Effector memory CD8-positive, alpha-beta T cell (primary cell): ENCODE measurements around the gene STARD3.
A peak's percentile ranks its signal among the peaks of the same experiment; 100 is the strongest.

Source experiments
- ATAC-seq: fragments of 150-1000 bp; cut with Tn5 transposase; replicated peaks from 2 replicates; pipeline ENCODE4 v1.10.0; 2021; ENCODE audit warnings: mild to moderate bottlenecking, moderate library complexity
- DNase-seq, 3 experiments: peaks; one replicate each; pipeline ENCODE4 v3.0.0; 2021
- H3K27ac Mint-ChIP-seq, 2 donors: one replicate each; pipeline ENCODE4 v1.8.0; 2022; ENCODE audit warnings: mild to moderate bottlenecking in 2 of 2, mixed read lengths in 2 of 2, moderate library complexity in 2 of 2
- H3K27me3 Mint-ChIP-seq, 2 donors: one replicate each; pipeline ENCODE4 v1.8.0; 2022; ENCODE audit warnings: mixed read lengths in 2 of 2
- H3K36me3 Mint-ChIP-seq: one replicate; pipeline ENCODE4 v1.8.0; 2022; ENCODE audit warnings: mild to moderate bottlenecking, moderate library complexity, mixed read lengths; ENCODE audit not compliant: insufficient read depth
- H3K4me1 Mint-ChIP-seq, 2 donors: one replicate each; pipeline ENCODE4 v1.8.0; 2022; ENCODE audit warnings: low read depth in 2 of 2, mixed read lengths in 2 of 2
- H3K4me3 Mint-ChIP-seq, 2 donors: one replicate each; pipeline ENCODE4 v1.8.0; 2022; ENCODE audit warnings: mild to moderate bottlenecking in 2 of 2, mixed read lengths in 2 of 2, moderate library complexity in 2 of 2
- H3K9me3 Mint-ChIP-seq, 2 donors: one replicate each; pipeline ENCODE4 v1.8.0; 2022; ENCODE audit warnings: mixed read lengths in 2 of 2

STARD3 gene

GRCh38 chr17:39618956-39619785 lies 17.8 kb upstream of the STARD3 start:
- Mint-ChIP-seq H3K9me3 (no peaks in the 10 kb centered on the region), H3K36me3 (peaks cover 3% of the 10 kb centered on the region), H3K4me1 (peaks cover 23 to 26% of the 10 kb centered on the region in 2 donors), H3K4me3 (peak overlapping the region in 1 of 2 donors; percentile 2), H3K27me3 (peaks cover 20 to 24% of the 10 kb centered on the region in 2 donors), H3K27ac (no peak overlapping the region)
- DNase-seq: no peak
- ATAC-seq: no peak

DNA sequence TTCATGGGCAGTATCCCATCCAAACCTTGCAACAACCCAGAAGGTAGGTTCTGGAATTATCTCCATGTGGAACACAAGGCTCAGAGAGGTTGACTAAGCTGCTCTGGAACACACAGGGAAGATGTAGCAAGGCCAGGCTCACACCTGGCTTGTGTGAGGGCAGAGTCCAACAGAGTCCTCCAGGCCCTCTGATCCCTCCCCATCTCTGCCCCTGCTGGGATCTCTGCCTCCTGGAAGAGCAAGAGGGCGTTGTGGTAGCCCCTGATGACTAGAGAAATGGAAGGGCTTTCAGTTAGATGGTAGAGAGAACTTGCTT lies 17.2 kb upstream of the STARD3 start:
- no peak overlapping the region for H3K27ac Mint-ChIP-seq
- peaks cover 17 to 19% of the 10 kb centered on the region in 2 donors for H3K27me3 Mint-ChIP-seq
- H3K9me3 Mint-ChIP-seq: no peaks in the 10 kb centered on the region
- H3K4me3 Mint-ChIP-seq: peak overlapping the region in 1 of 2 donors; percentile 2
- ATAC-seq (no peak), DNase-seq (no peak)
- peaks cover 3% of the 10 kb centered on the region for H3K36me3 Mint-ChIP-seq
- H3K4me1 Mint-ChIP-seq: peaks cover 24 to 26% of the 10 kb centered on the region in 2 donors

- peaks cover 10 to 23% of the 10 kb centered on the region in 2 donors for H3K27me3 Mint-ChIP-seq
- H3K4me1 Mint-ChIP-seq: peaks cover 26 to 31% of the 10 kb centered on the region in 2 donors
- DNase-seq: peak; percentile 87 to 97 (median 92)
- no peaks in the 10 kb centered on the region for H3K9me3 Mint-ChIP-seq
- H3K4me3 Mint-ChIP-seq: peak overlapping the region; percentile 77 to 84
- peaks cover 3% of the 10 kb centered on the region for H3K36me3 Mint-ChIP-seq
- peak overlapping the region; percentile 88 to 93 for H3K27ac Mint-ChIP-seq
- ATAC-seq: peak; percentile 74
Measured at GRCh38 chr17:39621523-39622379, 15.2 kb upstream of the STARD3 start.

DNA sequence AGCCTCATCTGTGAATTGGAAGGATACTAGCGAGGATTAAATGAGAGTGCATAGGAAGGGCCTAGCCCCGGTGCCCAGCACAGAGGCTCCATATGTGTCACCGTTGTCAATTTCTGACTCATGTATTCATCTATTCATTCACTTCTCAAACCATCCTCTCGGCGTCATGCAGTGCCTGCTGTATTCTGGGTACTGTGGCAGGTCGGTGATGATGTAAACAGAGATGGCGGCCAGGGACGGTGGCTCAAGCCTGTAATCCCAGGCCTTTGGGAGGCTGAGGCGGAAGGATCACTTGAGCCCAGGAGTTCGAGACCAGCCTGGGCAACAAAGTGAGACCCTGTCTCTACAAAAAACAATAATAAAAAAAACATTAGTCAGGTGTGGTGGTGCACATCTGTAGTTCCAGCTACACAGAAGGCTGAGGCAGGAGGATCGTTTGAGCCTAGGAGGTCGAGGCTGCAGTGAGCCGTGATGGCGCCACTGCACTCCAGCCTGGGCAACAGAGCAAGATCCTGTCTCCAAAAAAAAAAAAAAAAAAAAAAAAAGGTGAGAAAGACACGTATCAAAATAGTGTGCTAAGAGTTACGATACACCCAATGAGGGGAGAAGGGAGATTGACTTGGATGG lies 14.5 kb upstream of the STARD3 start:
- H3K9me3 Mint-ChIP-seq: no peaks in the 10 kb centered on the region
- H3K27ac Mint-ChIP-seq: peak overlapping the region; percentile 88 to 93
- ATAC-seq: peak; percentile 65
- peaks cover 27 to 31% of the 10 kb centered on the region in 2 donors for H3K4me1 Mint-ChIP-seq
- peak in 2 of 3 experiments; percentile 40 to 41 for DNase-seq
- peaks cover 3% of the 10 kb centered on the region for H3K36me3 Mint-ChIP-seq
- H3K4me3 Mint-ChIP-seq: peak overlapping the region; percentile 77 to 84
- H3K27me3 Mint-ChIP-seq: peaks cover 11 to 29% of the 10 kb centered on the region in 2 donors

DNA sequence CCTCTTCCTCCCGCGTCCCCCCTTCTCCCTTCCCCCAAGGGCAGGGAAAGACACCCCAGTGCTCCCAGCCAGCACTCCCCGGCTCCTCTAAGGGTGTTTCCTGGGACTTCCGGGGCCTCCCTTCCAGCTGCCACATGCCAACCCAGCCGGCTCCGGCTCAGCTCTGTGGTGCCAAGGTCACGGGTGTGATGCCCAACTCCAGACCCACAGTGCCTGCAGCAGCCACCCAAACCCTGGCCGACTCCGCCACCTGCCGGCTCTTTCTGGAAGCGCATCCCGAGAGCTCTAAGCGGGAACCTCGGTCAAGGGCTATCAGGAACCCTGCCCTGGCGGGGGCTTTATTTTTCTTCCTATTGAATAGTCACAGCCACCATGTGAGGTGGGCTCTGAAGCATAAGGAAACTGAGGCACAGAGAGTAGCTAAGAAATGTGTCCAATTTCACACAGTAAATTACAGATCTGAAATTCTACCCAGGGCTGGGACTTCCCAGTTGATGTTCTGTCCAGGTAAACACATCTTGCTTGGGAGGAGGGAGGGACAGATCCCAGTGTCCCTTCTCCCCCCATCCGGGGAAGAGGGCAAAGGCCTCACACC lies 13.5 kb upstream of the STARD3 start:
- H3K27ac Mint-ChIP-seq: no peak overlapping the region
- DNase-seq: peak; percentile 88 to 92 (median 88)
- peaks cover 3% of the 10 kb centered on the region for H3K36me3 Mint-ChIP-seq
- ATAC-seq: peak; percentile 64
- H3K9me3 Mint-ChIP-seq: no peaks in the 10 kb centered on the region
- peak overlapping the region in 1 of 2 donors; percentile 64 for H3K4me3 Mint-ChIP-seq
- H3K4me1 Mint-ChIP-seq: peaks cover 24 to 27% of the 10 kb centered on the region in 2 donors
- H3K27me3 Mint-ChIP-seq: peaks cover 18 to 38% of the 10 kb centered on the region in 2 donors

DNA sequence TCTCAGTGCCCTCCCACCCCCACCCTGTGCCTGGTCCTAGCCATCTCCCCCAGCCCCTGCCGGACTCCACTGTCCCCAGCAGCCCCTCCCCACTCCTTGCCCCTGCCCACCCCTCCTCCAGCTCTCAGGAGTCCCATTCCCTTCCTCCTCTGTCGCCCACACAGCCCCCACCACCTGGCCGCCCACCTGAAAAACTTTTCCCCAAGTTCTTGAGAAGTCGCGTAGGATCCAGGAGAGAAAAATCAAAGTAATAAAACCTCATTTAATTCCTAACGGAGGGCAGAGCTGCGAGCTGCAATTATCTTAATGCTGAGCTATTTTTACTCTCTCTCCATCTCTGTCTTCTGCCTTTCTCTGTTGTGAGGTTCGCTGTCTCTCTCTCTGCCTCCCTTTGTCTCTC lies 12.6 kb upstream of the STARD3 start:
- ATAC-seq: no peak
- Mint-ChIP-seq H3K27ac (peak overlapping the region in 1 of 2 donors; percentile 7), H3K4me1 (peaks cover 22 to 25% of the 10 kb centered on the region in 2 donors), H3K27me3 (peaks cover 23 to 47% of the 10 kb centered on the region in 2 donors), H3K9me3 (no peaks in the 10 kb centered on the region), H3K36me3 (peaks cover 3% of the 10 kb centered on the region), H3K4me3 (no peak overlapping the region)
- DNase-seq: no peak

- Mint-ChIP-seq H3K27me3 (peaks cover 23 to 57% of the 10 kb centered on the region in 2 donors), H3K27ac (peak overlapping the region in 1 of 2 donors; percentile 54)
Measured at GRCh38 chr17:39625198-39625785, 11.7 kb upstream of the STARD3 start.

DNA sequence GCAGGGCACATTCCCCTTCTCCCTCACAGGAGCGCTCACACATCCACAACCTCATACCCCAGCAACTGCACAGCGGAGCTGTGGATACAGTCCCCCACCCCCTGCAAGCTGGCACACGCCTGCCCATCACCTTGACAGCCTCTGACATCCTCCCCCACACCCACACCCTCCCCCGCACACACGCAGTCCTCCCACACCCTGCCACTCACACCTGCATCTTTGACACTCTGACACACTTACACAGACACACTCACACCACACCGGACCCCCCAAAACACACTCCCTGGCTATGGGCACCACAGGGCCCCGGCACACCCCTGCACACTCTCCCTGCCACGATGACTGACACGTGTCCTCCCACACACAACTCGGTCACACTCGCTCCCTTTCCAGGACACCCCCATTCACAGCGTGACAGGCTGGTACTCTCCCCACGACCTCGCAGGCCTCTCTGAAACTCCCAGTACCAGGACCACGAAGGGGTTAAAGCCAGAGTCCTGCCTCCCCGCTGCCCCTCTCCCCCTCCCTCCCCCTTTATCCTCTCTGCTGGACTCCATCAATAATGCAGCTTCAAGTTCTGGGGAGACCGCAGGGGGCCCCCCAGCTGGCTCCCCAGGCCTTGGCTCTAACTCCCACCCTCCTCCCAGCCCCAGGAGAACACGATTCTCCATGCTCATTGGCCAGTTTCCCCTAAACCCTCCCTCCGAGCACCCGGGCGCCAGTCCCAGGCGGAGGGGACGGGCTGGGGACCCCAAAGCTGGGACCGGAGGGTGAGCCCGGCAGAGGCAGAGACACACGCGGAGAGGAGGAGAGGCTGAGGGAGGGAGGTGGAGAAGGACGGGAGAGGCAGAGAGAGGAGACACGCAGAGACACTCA lies 10.5 kb upstream of the STARD3 start, which contains the start of gene PPP1R1B:
Gene PPP1R1B, plus strand, starts transcription at position 782 of the 876 bp plus-strand sequence. CDS start 441 bp downstream, outside the sequence.
- Mint-ChIP-seq H3K4me3 (peak within 1 kb of the TSS; percentile 47 to 56), H3K36me3 (peaks cover 3% of the 10 kb centered on the region), H3K9me3 (no peaks in the 10 kb centered on the region), H3K27me3 (peaks cover 29 to 68% of the 10 kb centered on the region in 2 donors), H3K4me1 (peaks cover 22 to 25% of the 10 kb centered on the region in 2 donors), H3K27ac (no peak within 1 kb of the TSS)
- DNase-seq (no peak), ATAC-seq (no peak)

More at GRCh38 chr17:39625198-39625785, 11.7 kb upstream of the STARD3 start:
- no peak for DNase-seq
- Mint-ChIP-seq H3K9me3 (no peaks in the 10 kb centered on the region), H3K4me3 (peak overlapping the region in 1 of 2 donors; percentile 38), H3K4me1 (peaks cover 22 to 25% of the 10 kb centered on the region in 2 donors), H3K36me3 (peaks cover 3% of the 10 kb centered on the region)
- ATAC-seq: no peak

DNA sequence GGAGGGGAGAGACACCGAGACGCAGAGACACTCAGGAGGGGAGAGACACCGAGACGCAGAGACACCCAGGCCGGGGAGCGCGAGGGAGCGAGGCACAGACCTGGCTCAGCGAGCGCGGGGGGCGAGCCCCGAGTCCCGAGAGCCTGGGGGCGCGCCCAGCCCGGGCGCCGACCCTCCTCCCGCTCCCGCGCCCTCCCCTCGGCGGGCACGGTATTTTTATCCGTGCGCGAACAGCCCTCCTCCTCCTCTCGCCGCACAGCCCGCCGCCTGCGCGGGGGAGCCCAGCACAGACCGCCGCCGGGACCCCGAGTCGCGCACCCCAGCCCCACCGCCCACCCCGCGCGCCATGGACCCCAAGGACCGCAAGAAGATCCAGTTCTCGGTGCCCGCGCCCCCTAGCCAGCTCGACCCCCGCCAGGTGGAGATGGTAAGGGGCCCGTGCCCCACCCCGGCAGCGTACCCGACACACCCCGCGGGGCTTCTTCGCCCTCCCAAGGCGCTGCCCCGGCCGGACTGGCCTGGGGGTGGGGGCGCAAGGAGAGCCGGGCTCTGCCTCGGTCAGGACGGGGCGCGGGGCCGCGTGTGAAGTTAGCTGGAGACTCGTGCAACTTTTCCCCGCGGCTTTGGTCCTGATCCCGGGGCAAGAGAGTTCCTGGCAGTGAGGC lies 9.8 kb upstream of the STARD3 start:
- ATAC-seq: no peak
- Mint-ChIP-seq H3K27me3 (peaks cover 37 to 75% of the 10 kb centered on the region in 2 donors), H3K9me3 (no peaks in the 10 kb centered on the region), H3K4me1 (peaks cover 16 to 19% of the 10 kb centered on the region in 2 donors), H3K27ac (no peak overlapping the region), H3K36me3 (peaks cover 3% of the 10 kb centered on the region), H3K4me3 (peak overlapping the region; percentile 28 to 47)
- no peak for DNase-seq

GRCh38 chr17:39627712-39628516 lies 9.0 kb upstream of the STARD3 start:
- Mint-ChIP-seq H3K27me3 (peaks cover 38 to 79% of the 10 kb centered on the region in 2 donors), H3K27ac (no peak overlapping the region), H3K4me3 (peak overlapping the region; percentile 13 to 56), H3K4me1 (peaks cover 11 to 12% of the 10 kb centered on the region in 2 donors), H3K9me3 (no peaks in the 10 kb centered on the region), H3K36me3 (peaks cover 3% of the 10 kb centered on the region)
- DNase-seq (no peak), ATAC-seq (no peak)
